Fibroblast of the aortic adventitia (primary cell): Measurements from ENCODE around the gene FBLN2. TPM values are rescaled to one million over a fixed set of nuclear protein-coding genes. Genes with fewer than 3 reads are reported as not detected.
"Not testable (repeated sequence)": the region's sequence is repeated elsewhere in the genome, so short reads cannot be mapped to it uniquely, and the experiment has no call there.

Experiments
- DNase-seq: peaks from one replicate; pipeline ENCODE4 v3.0.0-alpha.2; 2010; ENCODE audit warnings: low read depth
- H3K4me3 ChIP-seq: 2 replicates; pipeline ENCODE4 v1.5.1; 2011; ENCODE audit warnings: low read depth, mild to moderate bottlenecking, control low read depth, low read length, moderate library complexity
- total RNA-seq: library from RNA; depleted of rRNA; stranded (reverse); fragments of >200 nt; gene quantifications from 2 replicates; pipeline ENCODE4 v1.2.3, GENCODE V29; 2012; ENCODE audit warnings: low replicate concordance
- TF ChIP-seq, protein P1 (sequence below): IDR thresholded peaks from 2 replicates; pipeline ENCODE4 v1.5.1; 2011; ENCODE audit warnings: mild to moderate bottlenecking, low read length, control low read depth, inconsistent platforms; ENCODE audit not compliant: insufficient read depth

FBLN2 gene
- total RNA-seq, 1 donor: 452 TPM

- DNase-seq: no peak
- TF ChIP-seq, protein P1, sequence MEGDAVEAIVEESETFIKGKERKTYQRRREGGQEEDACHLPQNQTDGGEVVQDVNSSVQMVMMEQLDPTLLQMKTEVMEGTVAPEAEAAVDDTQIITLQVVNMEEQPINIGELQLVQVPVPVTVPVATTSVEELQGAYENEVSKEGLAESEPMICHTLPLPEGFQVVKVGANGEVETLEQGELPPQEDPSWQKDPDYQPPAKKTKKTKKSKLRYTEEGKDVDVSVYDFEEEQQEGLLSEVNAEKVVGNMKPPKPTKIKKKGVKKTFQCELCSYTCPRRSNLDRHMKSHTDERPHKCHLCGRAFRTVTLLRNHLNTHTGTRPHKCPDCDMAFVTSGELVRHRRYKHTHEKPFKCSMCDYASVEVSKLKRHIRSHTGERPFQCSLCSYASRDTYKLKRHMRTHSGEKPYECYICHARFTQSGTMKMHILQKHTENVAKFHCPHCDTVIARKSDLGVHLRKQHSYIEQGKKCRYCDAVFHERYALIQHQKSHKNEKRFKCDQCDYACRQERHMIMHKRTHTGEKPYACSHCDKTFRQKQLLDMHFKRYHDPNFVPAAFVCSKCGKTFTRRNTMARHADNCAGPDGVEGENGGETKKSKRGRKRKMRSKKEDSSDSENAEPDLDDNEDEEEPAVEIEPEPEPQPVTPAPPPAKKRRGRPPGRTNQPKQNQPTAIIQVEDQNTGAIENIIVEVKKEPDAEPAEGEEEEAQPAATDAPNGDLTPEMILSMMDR: no peak
- no peak overlapping the region for H3K4me3 ChIP-seq
Observed at GRCh38 chr3:13519006-13519791, 29.7 kb upstream of the FBLN2 start.

DNA sequence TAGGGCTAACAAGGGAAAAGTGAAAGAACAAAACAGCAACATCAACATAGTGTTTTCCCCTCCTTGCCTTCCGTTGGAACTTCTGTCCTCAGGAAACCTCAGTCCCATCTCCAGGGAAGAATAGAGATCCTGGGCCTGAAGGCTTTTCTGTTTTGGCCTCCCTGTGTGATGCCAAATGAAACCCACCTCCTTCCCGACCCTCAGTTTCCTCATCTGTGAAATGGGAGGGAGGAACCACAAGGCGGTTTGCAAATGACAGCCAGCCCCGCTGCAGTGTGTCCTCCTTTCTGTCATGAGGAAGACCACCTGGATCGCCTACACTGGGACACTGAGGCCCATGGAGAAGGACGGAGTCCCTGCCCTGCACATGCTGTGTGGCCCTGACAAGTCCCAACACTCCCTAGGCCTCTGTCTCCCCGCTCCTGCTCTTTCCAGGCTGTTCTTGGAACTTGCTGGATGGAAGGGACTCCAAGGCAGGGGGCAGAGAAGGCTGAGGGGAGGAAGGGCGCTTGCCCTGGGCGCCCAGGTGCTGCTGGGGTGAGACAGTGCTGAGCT is 28.5 kb upstream of the FBLN2 start:
- no peak for DNase-seq
- TF ChIP-seq, protein P1: no peak
- no peak overlapping the region for H3K4me3 ChIP-seq

DNA sequence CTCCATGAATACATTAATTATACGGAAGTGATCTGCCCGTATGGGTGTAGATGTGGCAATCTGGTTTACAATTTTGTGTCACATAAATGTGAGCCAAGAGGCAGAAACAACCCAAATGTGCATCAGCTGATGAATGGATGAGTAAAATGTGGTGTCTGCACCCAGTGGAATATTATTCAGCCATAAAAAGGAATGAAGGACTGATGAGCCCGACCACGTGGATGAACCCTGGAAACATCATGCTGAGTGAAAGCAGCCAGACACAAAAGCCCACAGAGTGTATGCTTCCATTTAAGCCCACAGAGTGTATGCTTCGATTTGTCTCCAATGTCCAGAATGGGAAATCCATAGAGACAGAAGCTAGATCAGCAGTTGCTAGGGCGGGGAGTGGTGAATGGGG is 27.6 kb upstream of the FBLN2 start:
- no peak overlapping the region for H3K4me3 ChIP-seq
- DNase-seq: no peak
- TF ChIP-seq, protein P1: no peak

DNA sequence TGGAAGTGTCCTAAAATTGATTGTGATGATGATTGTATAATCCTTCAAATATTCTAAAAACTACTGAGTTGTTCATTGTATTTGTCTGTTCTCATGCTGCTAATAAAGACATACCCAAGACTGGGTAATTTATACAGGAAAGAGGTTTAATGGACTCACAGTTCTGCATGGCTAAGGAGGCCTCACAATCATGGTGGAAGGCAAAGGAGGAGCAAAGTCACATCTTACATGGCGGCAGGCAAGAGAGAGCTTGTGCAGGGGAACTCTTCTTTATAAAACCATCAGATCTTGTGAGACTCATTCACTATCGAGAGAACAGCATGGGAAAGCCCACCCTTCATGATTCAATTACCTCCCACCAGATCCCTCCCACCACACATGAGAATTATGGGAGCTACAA is 27.2 kb upstream of the FBLN2 start:
- not testable (repeated sequence) for H3K4me3 ChIP-seq, DNase-seq

GRCh38 chr3:13522236-13522635 is 26.7 kb upstream of the FBLN2 start:
- DNase-seq: no peak
- TF ChIP-seq, protein P1: no peak

GRCh38 chr3:13524979-13525669 is 23.8 kb upstream of the FBLN2 start:
- no peak overlapping the region for H3K4me3 ChIP-seq
- peak; percentile 89 for DNase-seq
- TF ChIP-seq, protein P1: no peak

More at GRCh38 chr3:13522236-13522635, 26.7 kb upstream of the FBLN2 start:
- H3K4me3 ChIP-seq: no peak overlapping the region
